GM12891 (cell line): ENCODE measurements around the gene STYXL1.

Experiments
- POLR2A ChIP-seq: IDR thresholded peaks from 2 replicates; pipeline ENCODE4 v1.6.1; 2011; ENCODE audit warnings: low read depth, low read length, control low read depth
- POU2F2 ChIP-seq: IDR thresholded peaks from 2 replicates; pipeline ENCODE4 v1.6.1; 2011; ENCODE audit warnings: low read depth, mild to moderate bottlenecking, control low read depth, low read length, moderate library complexity
- TAF1 ChIP-seq: IDR thresholded peaks from 2 replicates; pipeline ENCODE4 v1.6.1; 2011; ENCODE audit warnings: low read depth, low read length, control low read depth

GRCh38 chr7:76049295-76049694 lies 1.5 kb upstream of the STYXL1 start:
- TF ChIP-seq POLR2A (peak; percentile 21; the same call in 1 of the 2 replicates), POU2F2 (no peak), TAF1 (no peak)
